Mesothelial cell of epicardium (in vitro differentiated cells): ENCODE data around the gene SYNE3. TPM values are rescaled to one million over a fixed set of nuclear protein-coding genes. Genes with fewer than 3 reads are reported as not detected.

Source experiments
- DNase-seq, 2 experiments: peaks; one replicate each; pipeline ENCODE4 v3.0.0; 2021; ENCODE audit warnings: low spot score in 2 of 2; ENCODE audit not compliant: unreplicated experiment in 2 of 2
- H3K27ac Mint-ChIP-seq: 2 replicates; pipeline ENCODE4 v1.8.0; 2021; ENCODE audit warnings: mixed read lengths
- H3K27me3 Mint-ChIP-seq: 2 replicates; pipeline ENCODE4 v1.8.0; 2021; ENCODE audit warnings: low read depth, mixed read lengths
- H3K36me3 Mint-ChIP-seq: 2 replicates; pipeline ENCODE4 v1.8.0; 2021; ENCODE audit warnings: mixed read lengths
- H3K4me1 Mint-ChIP-seq: 2 replicates; pipeline ENCODE4 v1.8.0; 2021; ENCODE audit warnings: mixed read lengths
- H3K4me3 Mint-ChIP-seq: 2 replicates; pipeline ENCODE4 v1.8.0; 2021; ENCODE audit warnings: mild to moderate bottlenecking, moderate library complexity, mixed read lengths
- H3K9me3 Mint-ChIP-seq: 2 replicates; pipeline ENCODE4 v1.8.0; 2021; ENCODE audit warnings: mixed read lengths
- total RNA-seq: library from RNA; stranded (reverse); gene quantifications from 3 replicates; pipeline ENCODE4 v1.2.1, GENCODE V29; 2021
- TF ChIP-seq, protein P1 (sequence below): fragments of 200-600 bp; sonication (generic); IDR thresholded peaks from one replicate; pipeline ENCODE4 v1.5.0; 2021; ENCODE audit warnings: antibody characterized with exemption; ENCODE audit not compliant: unreplicated experiment

Gene SYNE3
- total RNA-seq, 1 donor from 2014 or later: 1.9 TPM

DNA sequence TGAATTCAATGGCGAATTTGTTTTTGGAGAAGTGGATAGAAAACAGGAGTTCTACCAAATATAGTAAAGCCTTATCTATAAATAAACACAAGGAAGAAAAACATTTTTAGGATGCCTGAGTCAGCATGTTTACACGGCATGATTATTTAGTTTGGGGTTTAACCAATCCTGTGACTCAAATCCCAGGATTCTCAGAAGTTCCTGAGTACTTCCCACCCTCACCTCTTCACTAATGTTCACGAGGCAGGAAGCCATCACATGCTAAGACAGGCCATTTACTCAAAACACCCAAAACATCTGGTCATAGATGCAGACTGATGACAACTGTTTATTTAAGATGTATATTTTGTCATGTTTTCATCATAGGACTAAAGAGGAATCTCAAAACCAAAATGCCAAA, 15.0 kb upstream of the SYNE3 start:
- H3K9me3 Mint-ChIP-seq: no peaks in the 10 kb centered on the region
- TF ChIP-seq, protein P1, sequence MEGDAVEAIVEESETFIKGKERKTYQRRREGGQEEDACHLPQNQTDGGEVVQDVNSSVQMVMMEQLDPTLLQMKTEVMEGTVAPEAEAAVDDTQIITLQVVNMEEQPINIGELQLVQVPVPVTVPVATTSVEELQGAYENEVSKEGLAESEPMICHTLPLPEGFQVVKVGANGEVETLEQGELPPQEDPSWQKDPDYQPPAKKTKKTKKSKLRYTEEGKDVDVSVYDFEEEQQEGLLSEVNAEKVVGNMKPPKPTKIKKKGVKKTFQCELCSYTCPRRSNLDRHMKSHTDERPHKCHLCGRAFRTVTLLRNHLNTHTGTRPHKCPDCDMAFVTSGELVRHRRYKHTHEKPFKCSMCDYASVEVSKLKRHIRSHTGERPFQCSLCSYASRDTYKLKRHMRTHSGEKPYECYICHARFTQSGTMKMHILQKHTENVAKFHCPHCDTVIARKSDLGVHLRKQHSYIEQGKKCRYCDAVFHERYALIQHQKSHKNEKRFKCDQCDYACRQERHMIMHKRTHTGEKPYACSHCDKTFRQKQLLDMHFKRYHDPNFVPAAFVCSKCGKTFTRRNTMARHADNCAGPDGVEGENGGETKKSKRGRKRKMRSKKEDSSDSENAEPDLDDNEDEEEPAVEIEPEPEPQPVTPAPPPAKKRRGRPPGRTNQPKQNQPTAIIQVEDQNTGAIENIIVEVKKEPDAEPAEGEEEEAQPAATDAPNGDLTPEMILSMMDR: no peak
- no peak for DNase-seq
- H3K27ac Mint-ChIP-seq: no peak overlapping the region
- H3K27me3 Mint-ChIP-seq: no peaks in the 10 kb centered on the region
- peaks cover 4% of the 10 kb centered on the region for H3K36me3 Mint-ChIP-seq
- H3K4me1 Mint-ChIP-seq: peaks cover 49% of the 10 kb centered on the region
- H3K4me3 Mint-ChIP-seq: no peak overlapping the region

DNA sequence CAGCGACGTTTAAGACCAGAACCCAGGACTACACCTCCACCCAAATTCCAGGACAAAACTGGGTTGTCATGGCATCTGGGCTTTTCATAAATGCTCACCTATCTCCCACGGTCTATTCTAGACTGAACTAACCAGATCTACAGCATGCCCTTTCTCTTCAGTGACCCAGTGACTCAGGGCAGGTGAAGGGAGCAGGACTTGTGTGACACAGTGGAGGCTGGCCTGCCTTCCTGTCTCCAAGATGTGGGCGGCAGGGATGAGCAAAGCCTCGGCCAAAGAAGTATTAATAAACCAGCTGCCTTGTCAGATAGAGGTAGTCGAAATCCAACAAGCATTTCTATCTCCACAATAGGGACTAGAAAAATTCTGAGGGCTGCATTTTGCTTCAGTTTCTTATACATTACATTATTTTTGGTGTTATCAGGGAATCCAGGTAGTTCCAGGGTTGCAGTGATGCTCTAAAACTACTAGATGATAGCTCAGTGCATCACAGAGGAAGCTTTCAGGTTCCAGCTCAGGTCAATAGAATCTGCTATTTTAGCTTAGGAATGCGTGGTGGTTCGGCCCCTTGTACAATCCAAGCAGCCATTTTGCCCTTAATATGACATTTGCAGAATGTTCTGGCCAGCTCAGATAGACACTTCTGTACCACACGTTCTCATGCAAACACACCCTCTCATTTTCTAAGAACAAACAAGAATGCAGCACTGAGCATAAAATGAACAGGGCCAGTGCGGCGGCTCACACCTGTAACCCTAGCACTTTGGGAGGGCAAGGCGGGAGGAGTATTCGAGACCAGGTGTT, 14.2 kb upstream of the SYNE3 start:
- Mint-ChIP-seq H3K27ac (peak overlapping the region; percentile 84), H3K4me3 (no peak overlapping the region), H3K4me1 (peaks cover 41% of the 10 kb centered on the region), H3K9me3 (no peaks in the 10 kb centered on the region), H3K27me3 (no peaks in the 10 kb centered on the region), H3K36me3 (peaks cover 4% of the 10 kb centered on the region)
- no peak for DNase-seq
- TF ChIP-seq, protein P1: no peak

DNA sequence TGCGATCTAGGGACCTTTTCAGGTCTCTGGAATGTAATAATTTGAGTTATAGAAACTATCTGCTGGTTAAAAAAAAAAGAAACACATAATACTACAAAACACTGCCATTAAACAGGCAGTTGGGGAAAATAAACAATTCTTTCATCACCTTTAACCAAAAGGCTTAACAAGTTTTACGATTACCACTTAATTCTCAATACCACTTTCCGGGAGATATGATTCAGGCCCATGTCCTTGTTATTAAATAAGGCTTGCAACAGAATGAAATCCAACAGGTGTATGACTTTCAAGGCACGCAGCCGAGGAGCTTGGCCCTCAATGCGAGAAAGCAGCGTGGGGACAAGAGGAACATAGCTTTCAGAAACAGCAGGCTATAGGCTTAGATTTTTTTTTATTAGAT, 12.8 kb upstream of the SYNE3 start:
- Mint-ChIP-seq H3K4me3 (no peak overlapping the region), H3K27me3 (no peaks in the 10 kb centered on the region), H3K27ac (no peak overlapping the region), H3K4me1 (peaks cover 38% of the 10 kb centered on the region), H3K36me3 (peaks cover 4% of the 10 kb centered on the region), H3K9me3 (no peaks in the 10 kb centered on the region)
- no peak for DNase-seq
- TF ChIP-seq, protein P1: no peak

DNA sequence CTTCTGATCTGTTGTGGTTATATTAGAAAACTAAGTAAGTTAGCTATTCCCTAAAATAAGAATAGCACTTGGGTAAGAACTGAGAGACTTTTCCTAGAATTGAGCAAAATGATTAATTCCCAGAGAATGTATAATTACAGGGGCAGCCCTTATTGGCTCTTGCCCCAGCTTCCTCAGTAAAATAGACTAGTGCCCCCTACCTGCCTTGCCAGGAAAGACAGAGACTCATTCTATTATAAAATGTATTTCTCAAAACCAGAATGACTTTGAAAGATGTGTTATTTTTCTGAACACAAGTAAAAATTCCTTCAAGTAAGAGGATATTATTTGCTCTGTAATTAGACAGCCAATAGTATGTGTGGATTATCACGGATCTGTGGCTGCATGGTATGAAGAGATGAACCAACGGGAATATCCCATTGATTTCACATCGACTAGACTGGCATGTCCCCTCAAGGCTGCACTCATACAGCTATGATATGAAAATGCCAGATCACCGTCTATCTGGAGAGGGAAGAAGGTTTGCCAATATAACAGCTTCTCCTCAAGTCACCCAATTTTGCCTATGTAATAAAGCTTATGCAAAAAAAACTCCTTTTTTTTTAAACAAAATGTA, 11.0 kb upstream of the SYNE3 start:
- Mint-ChIP-seq H3K4me1 (peaks cover 28% of the 10 kb centered on the region), H3K27me3 (no peaks in the 10 kb centered on the region), H3K9me3 (no peaks in the 10 kb centered on the region), H3K4me3 (no peak overlapping the region), H3K36me3 (peaks cover 4% of the 10 kb centered on the region), H3K27ac (no peak overlapping the region)
- no peak for DNase-seq
- TF ChIP-seq, protein P1: peak; percentile 56

DNA sequence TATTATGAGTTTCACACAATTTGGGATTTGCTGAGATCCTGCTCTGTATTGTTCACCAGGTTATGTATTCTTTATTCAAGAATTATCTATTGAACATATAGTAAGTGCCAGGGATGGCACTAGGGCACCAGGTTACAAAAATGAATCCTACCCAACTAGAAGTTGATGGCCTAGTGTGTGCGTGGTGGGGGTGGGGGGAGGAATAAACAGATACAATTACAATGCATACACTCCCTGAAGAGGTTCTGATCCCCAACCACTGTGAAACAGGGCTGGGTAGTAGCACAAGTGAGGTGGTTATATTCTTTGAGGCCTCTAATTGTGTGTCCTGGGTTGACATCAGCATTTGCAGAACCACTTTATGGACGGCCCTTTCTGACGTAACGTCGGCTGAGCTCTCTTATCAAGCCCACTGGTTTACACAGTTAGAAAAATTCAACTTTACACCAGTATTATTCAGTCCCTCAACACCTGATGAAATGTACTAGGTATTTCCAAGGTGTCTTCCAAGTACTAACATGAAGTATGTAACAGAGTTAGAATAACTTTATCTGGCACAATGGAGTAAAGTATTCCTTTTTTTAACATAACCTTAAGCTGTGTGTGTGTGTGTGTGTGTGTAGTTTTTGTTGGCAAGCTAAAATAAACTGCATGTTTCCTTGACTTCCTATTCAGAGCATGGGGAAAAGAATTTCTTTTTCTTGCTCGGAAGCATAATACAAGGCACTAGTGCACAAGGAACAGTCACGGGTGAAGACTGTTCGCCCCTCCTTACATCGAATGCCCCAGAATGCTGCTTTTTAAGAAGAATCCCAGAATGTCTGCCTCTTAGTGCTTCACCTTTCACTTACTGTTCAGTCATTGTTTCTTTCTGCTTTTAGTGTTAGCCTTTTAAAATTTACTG, 10.3 kb upstream of the SYNE3 start:
- H3K27ac Mint-ChIP-seq: no peak overlapping the region
- peaks cover 21% of the 10 kb centered on the region for H3K4me1 Mint-ChIP-seq
- H3K4me3 Mint-ChIP-seq: no peak overlapping the region
- H3K9me3 Mint-ChIP-seq: no peaks in the 10 kb centered on the region
- DNase-seq: no peak
- H3K36me3 Mint-ChIP-seq: peaks cover 4% of the 10 kb centered on the region
- no peaks in the 10 kb centered on the region for H3K27me3 Mint-ChIP-seq
- TF ChIP-seq, protein P1: no peak
